Effector memory CD8-positive, alpha-beta T cell (primary cell): ENCODE data around the gene PRKN.

Experiments
- ATAC-seq: fragments of 150-1000 bp; cut with Tn5 transposase; replicated peaks from 2 replicates; pipeline ENCODE4 v1.10.0; 2021; ENCODE audit warnings: mild to moderate bottlenecking, moderate library complexity
- DNase-seq, 3 experiments: peaks; one replicate each; pipeline ENCODE4 v3.0.0; 2021
- H3K27ac Mint-ChIP-seq, 2 donors: one replicate each; pipeline ENCODE4 v1.8.0; 2022; ENCODE audit warnings: mild to moderate bottlenecking in 2 of 2, mixed read lengths in 2 of 2, moderate library complexity in 2 of 2
- H3K27me3 Mint-ChIP-seq, 2 donors: one replicate each; pipeline ENCODE4 v1.8.0; 2022; ENCODE audit warnings: mixed read lengths in 2 of 2
- H3K36me3 Mint-ChIP-seq: one replicate; pipeline ENCODE4 v1.8.0; 2022; ENCODE audit warnings: mild to moderate bottlenecking, moderate library complexity, mixed read lengths; ENCODE audit not compliant: insufficient read depth
- H3K4me1 Mint-ChIP-seq, 2 donors: one replicate each; pipeline ENCODE4 v1.8.0; 2022; ENCODE audit warnings: low read depth in 2 of 2, mixed read lengths in 2 of 2
- H3K4me3 Mint-ChIP-seq, 2 donors: one replicate each; pipeline ENCODE4 v1.8.0; 2022; ENCODE audit warnings: mild to moderate bottlenecking in 2 of 2, mixed read lengths in 2 of 2, moderate library complexity in 2 of 2
- H3K9me3 Mint-ChIP-seq, 2 donors: one replicate each; pipeline ENCODE4 v1.8.0; 2022; ENCODE audit warnings: mixed read lengths in 2 of 2

PRKN gene

GRCh38 chr6:161449521-161449920 is 1278.0 kb downstream of the PRKN start:
- no peak for ATAC-seq
- H3K9me3 Mint-ChIP-seq, result no peaks in the 10 kb centered on the region

DNA sequence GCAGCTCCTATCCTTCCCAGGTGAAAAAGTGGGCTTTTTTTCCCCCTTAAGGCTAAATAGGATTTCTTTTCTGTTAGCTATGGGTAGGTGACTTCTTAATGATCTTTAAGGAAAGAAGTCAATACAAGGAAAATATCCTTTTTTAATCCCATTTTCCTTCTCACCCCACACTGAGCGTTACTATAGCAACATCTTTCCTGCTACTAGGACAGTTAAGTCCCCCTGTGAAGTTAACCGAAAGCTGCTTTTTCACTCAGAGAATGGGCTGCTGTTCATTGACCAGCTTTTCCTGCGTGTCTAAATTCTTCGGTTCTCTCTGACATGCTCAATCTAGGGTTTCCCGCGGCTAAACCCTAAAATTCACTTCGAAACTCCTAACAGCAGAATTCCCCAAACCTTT is 1280.6 kb downstream of the PRKN start:
- no peaks in the 10 kb centered on the region for H3K9me3 Mint-ChIP-seq
- DNase-seq (no peak), ATAC-seq (no peak)
- peaks cover 0 to 7% of the 10 kb centered on the region in 2 donors for H3K27me3 Mint-ChIP-seq
- no peak overlapping the region for H3K27ac Mint-ChIP-seq
- no peak overlapping the region for H3K4me3 Mint-ChIP-seq
- no peaks in the 10 kb centered on the region for H3K36me3 Mint-ChIP-seq
- peaks cover 2 to 4% of the 10 kb centered on the region in 2 donors for H3K4me1 Mint-ChIP-seq

More at GRCh38 chr6:161449521-161449920, 1278.0 kb downstream of the PRKN start:
- Mint-ChIP-seq H3K36me3 (no peaks in the 10 kb centered on the region), H3K4me1 (peaks cover 0 to 4% of the 10 kb centered on the region in 2 donors), H3K27me3 (peaks cover 0 to 7% of the 10 kb centered on the region in 2 donors), H3K4me3 (no peak overlapping the region), H3K27ac (no peak overlapping the region)
- no peak for DNase-seq

- Mint-ChIP-seq H3K4me1 (peaks cover 2 to 4% of the 10 kb centered on the region in 2 donors), H3K4me3 (no peak overlapping the region), H3K9me3 (no peaks in the 10 kb centered on the region), H3K36me3 (no peaks in the 10 kb centered on the region), H3K27me3 (peaks cover 0 to 7% of the 10 kb centered on the region in 2 donors), H3K27ac (no peak overlapping the region)
- no peak for DNase-seq
- ATAC-seq, result no peak
These were observed 1281.2 kb downstream of the PRKN start for GRCh38 chr6:161446296-161446925.

DNA sequence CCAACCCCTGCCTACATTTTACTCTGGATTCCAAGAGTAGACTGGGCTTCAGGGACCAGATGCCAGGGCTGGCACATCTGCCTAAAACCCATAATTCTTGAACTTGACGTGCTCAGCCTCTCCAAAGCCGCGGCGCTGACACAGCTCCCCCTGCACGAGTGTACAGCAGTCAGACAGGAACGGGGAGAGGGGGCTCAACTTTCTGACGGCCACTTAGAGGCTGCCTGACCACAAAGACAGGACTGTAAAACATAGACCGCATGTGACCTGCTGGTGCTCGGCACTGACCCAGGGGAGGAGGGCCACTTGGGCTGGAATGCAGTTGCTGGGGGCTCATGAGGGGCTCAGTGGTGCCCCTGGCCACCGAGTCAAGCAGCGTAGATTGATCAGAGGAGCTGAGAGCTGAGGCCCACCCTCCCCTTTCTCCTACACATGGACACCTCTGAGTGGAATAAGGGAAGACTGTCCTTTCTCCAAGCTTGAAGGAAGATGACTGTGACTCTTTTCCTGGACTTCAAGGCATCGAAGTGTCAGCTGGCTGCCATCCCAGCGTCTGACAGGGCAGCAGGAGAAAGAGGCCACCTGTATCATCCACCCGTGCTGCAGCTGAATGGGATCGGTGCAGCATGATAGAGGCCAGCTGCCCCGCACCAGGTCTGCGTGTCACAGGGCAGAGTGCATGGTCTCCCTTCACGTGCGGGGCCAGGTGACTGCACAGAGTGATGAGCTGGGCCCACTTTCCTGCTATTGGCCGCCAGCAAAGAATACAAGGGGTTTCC is 1282.4 kb downstream of the PRKN start:
- Mint-ChIP-seq H3K9me3 (no peaks in the 10 kb centered on the region), H3K4me1 (peaks cover 2 to 4% of the 10 kb centered on the region in 2 donors), H3K27ac (no peak overlapping the region), H3K36me3 (no peaks in the 10 kb centered on the region), H3K27me3 (peaks cover 9 to 15% of the 10 kb centered on the region in 2 donors), H3K4me3 (no peak overlapping the region)
- DNase-seq (no peak), ATAC-seq (no peak)

DNA sequence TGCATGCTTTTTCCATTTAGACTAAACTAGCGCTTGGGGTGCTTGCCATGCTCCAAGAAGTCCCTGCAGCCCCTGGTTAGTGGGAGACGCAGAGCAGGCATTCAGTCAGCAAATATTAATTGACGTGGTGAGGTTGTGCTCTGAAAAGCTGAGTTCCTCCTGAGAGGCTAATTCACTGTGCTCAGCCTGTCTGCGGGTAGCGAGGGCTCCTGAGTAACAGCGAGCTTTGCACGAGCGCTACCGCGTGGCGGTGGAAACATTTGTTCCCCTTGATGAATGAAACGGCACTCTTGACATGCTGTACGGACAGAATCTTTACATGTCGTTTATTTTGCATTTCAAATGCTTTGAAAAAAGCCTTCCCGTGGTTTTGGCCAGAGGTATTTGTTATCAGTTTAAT is 1283.1 kb downstream of the PRKN start:
- DNase-seq (no peak), ATAC-seq (no peak)
- H3K36me3 Mint-ChIP-seq, result no peaks in the 10 kb centered on the region
- no peak overlapping the region for H3K4me3 Mint-ChIP-seq
- H3K9me3 Mint-ChIP-seq, result no peaks in the 10 kb centered on the region
- peaks cover 11 to 15% of the 10 kb centered on the region in 2 donors for H3K27me3 Mint-ChIP-seq
- H3K4me1 Mint-ChIP-seq, result peaks cover 2 to 4% of the 10 kb centered on the region in 2 donors
- H3K27ac Mint-ChIP-seq, result no peak overlapping the region

DNA sequence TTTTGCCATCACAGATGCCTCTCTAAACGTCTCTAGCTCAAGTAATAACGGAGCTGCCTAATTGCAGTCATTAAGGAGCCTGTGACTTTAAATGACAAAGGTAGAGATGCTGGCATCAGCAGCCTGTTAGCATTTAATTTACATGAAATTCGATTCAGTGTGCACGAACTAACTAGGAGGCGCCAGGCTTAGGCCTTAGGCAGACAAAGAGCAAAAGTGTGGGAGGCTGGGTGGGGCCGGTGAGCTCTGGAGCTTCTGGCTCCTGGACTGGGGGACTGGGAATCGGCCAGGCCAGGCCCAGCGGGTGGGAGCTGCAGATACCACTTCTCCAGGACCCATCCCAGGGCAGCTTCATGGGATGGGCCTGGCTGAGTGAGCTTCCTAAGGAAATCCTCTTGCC is 1283.7 kb downstream of the PRKN start:
- Mint-ChIP-seq H3K27ac (no peak overlapping the region), H3K36me3 (no peaks in the 10 kb centered on the region), H3K4me3 (no peak overlapping the region), H3K4me1 (peaks cover 2 to 4% of the 10 kb centered on the region in 2 donors), H3K27me3 (peaks cover 11 to 15% of the 10 kb centered on the region in 2 donors), H3K9me3 (no peaks in the 10 kb centered on the region)
- ATAC-seq (no peak), DNase-seq (no peak)

DNA sequence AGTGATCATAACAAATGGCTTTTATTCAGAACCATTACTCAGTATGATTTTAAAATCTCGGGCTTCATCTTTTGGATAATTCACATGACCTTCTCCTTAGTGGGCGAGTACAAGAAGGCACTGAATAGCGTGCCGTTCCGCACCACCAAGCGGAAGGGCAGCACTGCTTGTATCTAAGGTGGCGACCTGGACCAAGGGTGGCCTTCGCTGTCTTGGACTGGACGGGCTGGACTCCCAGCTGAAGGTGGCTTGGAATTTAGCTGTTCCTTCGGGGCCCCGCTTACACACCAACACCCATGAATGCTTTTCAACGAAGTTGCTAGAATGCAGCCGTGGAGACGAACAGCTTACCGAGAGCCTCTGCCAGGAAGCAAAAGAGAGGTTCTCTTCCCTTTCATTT is 1285.1 kb downstream of the PRKN start:
- Mint-ChIP-seq H3K36me3 (no peaks in the 10 kb centered on the region), H3K4me1 (peaks cover 2 to 4% of the 10 kb centered on the region in 2 donors), H3K4me3 (no peak overlapping the region), H3K27ac (no peak overlapping the region), H3K9me3 (no peaks in the 10 kb centered on the region), H3K27me3 (peaks cover 11 to 15% of the 10 kb centered on the region in 2 donors)
- DNase-seq, result no peak
- ATAC-seq, result no peak

- Mint-ChIP-seq H3K4me3 (no peak overlapping the region), H3K27ac (no peak overlapping the region), H3K27me3 (peaks cover 11 to 14% of the 10 kb centered on the region in 2 donors), H3K9me3 (no peaks in the 10 kb centered on the region), H3K36me3 (no peaks in the 10 kb centered on the region), H3K4me1 (peaks cover 4 to 6% of the 10 kb centered on the region in 2 donors)
- no peak for DNase-seq
- no peak for ATAC-seq
These were observed 1287.3 kb downstream of the PRKN start for GRCh38 chr6:161440299-161440698.

DNA sequence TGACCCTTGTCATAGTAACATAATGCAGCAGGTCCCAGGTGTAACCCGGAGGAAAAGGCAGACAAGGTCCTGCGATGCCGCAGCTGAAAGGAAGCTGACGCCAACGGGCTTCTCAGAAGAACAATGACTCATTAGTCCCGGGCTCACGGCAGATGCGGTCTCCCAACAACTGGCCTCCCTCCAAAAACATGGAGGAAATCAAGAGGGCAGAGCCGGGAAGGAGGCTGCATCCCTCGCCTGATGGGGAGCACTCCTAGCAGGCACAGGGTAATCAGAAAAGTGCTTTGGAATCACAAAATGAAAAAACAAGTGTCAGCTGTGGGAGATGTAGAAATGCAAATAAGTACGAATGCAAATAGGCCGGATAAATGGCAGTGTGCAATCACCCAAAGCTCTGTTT is 1288.5 kb downstream of the PRKN start:
- Mint-ChIP-seq H3K27ac (no peak overlapping the region), H3K36me3 (no peaks in the 10 kb centered on the region), H3K27me3 (peaks cover 19 to 22% of the 10 kb centered on the region in 2 donors), H3K4me1 (peaks cover 0 to 4% of the 10 kb centered on the region in 2 donors), H3K4me3 (no peak overlapping the region), H3K9me3 (no peaks in the 10 kb centered on the region)
- no peak for ATAC-seq
- no peak for DNase-seq

DNA sequence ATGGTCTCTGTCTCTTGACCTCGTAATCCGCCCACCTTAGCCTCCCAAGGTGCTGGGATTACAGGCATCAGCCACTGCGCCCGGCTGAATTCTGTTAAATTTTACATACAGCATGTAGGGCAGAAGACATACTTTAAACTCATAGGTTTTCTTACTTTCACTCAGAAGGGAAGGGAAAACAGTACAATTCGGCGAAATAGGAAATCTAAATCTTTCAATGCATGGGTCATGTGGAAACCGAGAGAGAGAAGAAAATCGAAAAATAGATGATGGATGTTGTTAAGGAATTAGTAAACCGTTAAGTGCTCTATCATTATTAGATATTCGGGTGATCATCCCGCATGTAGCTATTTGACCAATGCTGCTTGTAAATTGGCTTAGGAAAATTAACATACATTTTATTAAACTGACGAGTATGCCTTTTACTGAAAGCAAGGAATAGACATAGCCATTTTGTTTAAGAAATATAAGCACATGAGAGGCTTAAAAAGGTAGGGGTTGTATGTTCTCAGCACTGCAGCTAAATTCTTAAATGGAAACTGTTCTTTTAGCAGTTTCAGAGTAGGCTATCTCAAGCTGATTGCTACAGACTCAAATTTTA is 1289.0 kb downstream of the PRKN start:
- no peaks in the 10 kb centered on the region for H3K36me3 Mint-ChIP-seq
- H3K9me3 Mint-ChIP-seq, result no peaks in the 10 kb centered on the region
- ATAC-seq (no peak), DNase-seq (no peak)
- no peak overlapping the region for H3K27ac Mint-ChIP-seq
- peaks cover 0 to 4% of the 10 kb centered on the region in 2 donors for H3K4me1 Mint-ChIP-seq
- no peak overlapping the region for H3K4me3 Mint-ChIP-seq
- peaks cover 22 to 23% of the 10 kb centered on the region in 2 donors for H3K27me3 Mint-ChIP-seq

GRCh38 chr6:161437851-161438250 is 1289.7 kb downstream of the PRKN start:
- no peak for ATAC-seq
- Mint-ChIP-seq H3K4me1 (peaks cover 0 to 4% of the 10 kb centered on the region in 2 donors), H3K27ac (no peak overlapping the region), H3K27me3 (peaks cover 22 to 23% of the 10 kb centered on the region in 2 donors), H3K9me3 (no peaks in the 10 kb centered on the region), H3K36me3 (no peaks in the 10 kb centered on the region), H3K4me3 (no peak overlapping the region)
- no peak for DNase-seq

DNA sequence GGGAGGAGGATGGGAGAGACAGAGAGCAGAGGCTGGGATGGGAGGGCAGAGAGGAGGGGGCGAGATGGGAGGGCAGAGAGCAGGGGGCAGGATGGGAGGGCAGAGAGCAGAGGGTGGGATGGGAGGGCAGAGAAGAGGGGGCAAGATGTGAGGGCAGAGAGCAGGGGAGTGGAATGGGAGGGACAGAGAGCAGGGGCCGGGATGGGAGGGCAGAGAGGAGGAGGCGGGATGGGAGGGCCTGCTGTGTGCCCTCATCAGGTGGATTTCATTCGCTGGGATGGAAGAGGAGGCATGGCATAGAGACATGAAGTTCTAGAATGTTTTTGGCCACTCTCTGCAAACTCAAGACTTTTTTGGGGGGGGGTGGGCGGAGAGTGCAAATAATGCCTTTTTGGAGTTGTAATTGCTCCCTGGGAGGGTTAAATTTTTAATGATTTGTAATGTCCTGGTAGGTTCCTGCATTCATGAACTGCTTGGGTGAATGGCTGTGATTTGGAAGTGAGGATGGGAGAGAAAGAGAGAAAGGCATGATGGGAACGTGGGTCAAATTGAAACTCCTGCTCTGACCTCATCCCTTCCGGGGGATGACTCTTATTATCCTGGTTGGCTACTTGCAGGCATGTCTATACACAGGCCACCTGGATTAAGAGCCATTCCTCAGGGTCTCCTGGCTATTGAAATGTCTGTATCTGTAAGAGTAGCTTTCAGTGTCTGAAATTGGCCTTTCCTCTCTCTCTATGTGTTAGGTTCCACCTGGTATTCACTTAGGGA is 1291.3 kb downstream of the PRKN start:
- no peak overlapping the region for H3K4me3 Mint-ChIP-seq
- H3K9me3 Mint-ChIP-seq, result no peaks in the 10 kb centered on the region
- H3K27me3 Mint-ChIP-seq, result peaks cover 22 to 23% of the 10 kb centered on the region in 2 donors
- peaks cover 0 to 4% of the 10 kb centered on the region in 2 donors for H3K4me1 Mint-ChIP-seq
- no peak overlapping the region for H3K27ac Mint-ChIP-seq
- DNase-seq (no peak), ATAC-seq (no peak)
- no peaks in the 10 kb centered on the region for H3K36me3 Mint-ChIP-seq

GRCh38 chr6:161435748-161436070 is 1291.9 kb downstream of the PRKN start:
- peaks cover 0 to 4% of the 10 kb centered on the region in 2 donors for H3K4me1 Mint-ChIP-seq
- peaks cover 19% of the 10 kb centered on the region in 2 donors for H3K27me3 Mint-ChIP-seq
- ATAC-seq, result no peak
- H3K27ac Mint-ChIP-seq, result no peak overlapping the region
- H3K36me3 Mint-ChIP-seq, result no peaks in the 10 kb centered on the region
- H3K4me3 Mint-ChIP-seq, result no peak overlapping the region
- DNase-seq, result no peak
- H3K9me3 Mint-ChIP-seq, result no peaks in the 10 kb centered on the region
